GM19193 (cell line): ENCODE results near the gene PHF13.

Experiments
- POLR2A ChIP-seq: IDR thresholded peaks from 4 replicates; pipeline ENCODE4 v1.6.1; 2011; ENCODE audit not compliant: insufficient read depth, insufficient read length; ENCODE audit errors: extremely low read depth

PHF13 gene

DNA sequence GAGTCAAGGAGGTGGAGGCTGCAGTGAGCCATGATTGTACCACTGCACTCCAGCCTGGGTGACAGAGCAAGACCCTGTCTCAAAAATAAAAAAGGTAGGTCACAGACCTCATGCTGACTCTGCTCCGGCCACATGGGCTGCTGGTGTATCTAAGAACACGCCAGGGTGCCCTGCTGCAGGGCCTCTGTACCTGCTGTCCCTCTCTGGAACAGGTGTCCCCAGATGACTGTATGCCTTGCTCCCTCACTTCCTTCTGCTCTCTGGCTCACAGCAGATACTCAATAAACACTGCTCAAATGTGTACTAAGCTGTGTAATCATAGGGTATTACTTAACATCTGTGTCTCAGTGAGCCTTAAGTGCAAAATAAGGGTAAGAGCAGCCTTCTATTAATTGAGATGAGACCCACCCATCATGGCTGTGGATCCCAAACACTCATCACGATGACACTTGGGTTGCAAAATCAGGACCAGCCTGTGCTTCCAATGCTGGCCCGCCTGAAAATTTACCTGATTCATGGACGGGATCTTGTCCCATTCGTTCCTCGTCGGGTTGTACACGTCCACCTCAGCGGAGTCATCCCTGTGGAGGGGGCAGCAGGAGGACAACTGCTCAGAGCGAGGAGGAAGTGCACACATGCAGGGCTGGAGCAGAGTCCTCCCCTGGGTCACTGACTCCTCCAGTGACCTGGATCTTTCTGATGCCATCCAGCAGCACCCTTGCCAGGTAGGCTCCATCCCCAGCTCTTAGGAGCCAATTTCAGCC lies 18.4 kb upstream of the PHF13 start:
- no peak for TF ChIP-seq POLR2A

DNA sequence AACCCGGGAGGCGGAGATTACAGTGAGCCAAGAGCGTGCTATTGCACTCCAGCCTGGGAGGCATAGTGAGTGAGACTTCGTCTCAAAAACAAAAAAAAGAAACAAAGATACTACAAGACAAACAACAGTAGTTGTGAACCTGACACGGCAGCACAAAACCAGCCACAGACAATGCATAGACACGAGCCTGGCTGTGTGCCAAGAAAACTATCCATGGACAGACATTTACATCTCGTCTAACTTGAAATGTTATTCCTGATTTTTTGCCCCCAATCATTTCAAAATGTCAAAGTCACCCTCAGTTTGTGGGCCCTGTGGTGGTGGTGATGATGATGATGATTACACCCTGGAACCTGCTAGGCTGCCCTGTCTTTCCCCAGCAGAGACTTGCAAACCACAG lies 17.2 kb upstream of the PHF13 start:
- no peak for TF ChIP-seq POLR2A

DNA sequence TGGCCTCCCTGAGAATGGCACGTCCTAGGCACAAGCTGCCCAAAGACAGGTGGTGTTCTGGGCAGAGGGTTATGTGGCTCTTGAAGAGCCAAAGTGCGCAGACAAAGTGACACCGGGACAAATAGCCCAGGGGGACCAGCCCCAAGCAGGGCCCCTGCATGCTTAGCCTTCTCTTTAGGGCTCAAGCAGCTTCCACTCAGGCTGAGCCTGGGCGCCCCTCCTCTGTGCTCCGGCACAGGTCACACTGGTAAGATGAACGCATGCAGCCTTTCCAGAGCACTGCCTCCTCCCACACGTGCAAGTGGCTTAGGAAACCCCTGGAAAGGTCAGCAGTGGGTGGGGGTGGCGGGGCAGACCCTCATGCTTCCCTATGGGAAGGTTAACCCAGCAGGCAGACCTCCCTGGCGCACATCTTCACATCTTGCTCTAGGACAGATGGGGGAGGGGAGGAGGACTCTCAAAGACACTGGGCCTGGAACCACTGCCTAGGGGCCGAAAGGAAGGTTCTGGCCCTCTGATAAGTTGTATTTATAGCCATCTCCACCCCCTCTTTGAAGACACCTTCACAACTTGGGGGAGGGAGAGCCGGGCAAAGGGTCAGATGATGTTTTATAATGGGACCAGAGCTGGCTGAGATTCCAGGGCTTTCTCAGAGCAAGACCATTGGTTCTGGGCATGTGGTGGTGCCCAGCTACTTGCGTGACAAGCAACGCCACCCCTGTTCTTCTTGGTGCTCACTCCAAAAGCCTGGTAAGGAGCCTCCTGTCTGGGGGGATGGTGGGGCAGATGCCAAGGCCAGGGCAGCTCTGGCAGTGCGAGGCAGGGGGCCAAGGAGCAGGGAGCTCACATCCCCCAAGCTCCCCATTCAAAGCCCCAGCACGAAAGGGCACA lies 16.4 kb upstream of the PHF13 start:
- no peak for TF ChIP-seq POLR2A

DNA sequence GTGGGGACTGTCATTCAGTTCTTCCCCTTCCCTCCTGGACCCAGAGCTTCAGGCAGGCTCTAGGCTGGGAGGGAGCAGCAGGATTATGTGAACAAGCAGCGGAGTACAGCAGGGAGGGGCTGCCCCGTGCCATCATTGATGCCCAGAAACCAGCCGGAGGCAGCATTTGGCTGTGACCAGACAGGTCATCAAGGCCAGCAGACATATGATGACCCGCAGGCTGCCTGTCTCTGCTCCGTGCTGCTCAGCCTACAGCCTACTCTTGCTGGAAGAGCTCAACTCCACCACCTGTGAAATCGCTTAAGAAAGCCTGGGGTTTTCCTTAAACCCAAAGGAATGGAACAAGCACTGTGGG lies 15.8 kb upstream of the PHF13 start:
- no peak for TF ChIP-seq POLR2A

DNA sequence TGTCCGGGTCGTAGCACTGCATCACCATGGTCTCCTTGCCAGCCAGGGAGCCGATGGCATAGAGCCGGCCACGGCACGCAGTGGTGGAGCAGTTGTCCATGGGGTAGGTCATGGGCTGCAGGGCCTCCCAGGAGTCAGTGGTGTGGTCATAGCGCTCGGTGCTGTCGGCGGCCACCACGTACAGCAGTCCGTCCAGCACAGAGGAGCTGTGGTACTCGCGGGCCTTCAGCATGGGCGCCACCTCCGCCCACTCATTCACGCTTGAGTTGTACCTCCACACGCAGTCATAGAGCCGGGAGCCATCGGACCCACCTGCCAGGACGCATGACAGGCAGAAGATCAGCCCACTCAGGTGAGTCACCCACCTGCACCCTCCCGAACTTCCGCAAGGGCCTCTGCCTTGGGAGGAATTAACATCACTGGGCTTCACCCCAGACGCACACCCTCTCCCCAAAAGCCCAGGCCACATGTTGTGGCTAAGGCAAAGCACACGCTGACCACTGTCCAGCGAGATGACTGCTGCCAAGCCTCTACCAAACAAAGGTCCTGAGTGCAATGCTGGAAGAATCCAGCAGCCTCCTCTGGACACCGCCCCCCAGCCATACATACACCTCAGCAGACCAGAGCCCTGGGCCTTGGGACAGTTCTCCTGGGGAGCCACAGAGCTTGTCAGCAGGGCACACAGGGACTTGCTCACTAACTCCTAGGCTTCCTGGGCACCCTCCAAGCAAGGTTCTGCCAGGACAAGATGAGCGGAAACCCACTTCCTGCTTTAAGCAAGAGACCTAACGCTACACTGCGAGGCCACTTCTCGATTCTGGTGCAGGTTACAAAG lies 14.2 kb upstream of the PHF13 start:
- no peak for TF ChIP-seq POLR2A

DNA sequence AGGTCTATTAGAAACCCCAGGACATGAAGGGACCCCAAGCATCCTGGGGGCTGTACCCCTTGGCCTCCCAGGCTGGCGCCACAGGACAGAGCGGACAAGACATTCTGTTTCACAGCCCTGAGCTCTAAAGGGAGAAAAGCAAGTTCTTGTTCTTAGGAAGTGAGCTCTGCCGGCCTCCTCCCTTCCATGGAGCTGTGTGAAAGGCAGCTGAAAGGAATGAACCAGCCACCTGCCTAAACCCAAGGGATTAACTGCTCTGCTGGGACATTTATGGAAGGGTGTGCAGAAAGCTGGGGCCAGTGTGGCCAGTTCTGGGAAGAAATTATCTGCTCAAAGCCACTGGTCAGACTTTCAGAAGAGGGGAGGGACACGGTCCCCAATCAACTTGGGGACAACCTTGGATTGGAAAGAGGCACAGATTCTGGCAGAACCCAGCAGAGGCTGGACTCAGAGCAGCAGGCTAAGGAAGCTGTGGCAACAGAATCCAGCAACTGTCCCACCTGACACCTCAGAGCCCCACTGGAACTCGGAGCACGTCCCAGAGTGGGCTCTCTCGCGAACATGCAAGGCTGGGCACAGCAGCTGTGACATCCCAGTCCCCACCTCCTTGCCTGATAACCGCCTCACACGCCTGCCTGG lies 13.0 kb upstream of the PHF13 start:
- no peak for TF ChIP-seq POLR2A

DNA sequence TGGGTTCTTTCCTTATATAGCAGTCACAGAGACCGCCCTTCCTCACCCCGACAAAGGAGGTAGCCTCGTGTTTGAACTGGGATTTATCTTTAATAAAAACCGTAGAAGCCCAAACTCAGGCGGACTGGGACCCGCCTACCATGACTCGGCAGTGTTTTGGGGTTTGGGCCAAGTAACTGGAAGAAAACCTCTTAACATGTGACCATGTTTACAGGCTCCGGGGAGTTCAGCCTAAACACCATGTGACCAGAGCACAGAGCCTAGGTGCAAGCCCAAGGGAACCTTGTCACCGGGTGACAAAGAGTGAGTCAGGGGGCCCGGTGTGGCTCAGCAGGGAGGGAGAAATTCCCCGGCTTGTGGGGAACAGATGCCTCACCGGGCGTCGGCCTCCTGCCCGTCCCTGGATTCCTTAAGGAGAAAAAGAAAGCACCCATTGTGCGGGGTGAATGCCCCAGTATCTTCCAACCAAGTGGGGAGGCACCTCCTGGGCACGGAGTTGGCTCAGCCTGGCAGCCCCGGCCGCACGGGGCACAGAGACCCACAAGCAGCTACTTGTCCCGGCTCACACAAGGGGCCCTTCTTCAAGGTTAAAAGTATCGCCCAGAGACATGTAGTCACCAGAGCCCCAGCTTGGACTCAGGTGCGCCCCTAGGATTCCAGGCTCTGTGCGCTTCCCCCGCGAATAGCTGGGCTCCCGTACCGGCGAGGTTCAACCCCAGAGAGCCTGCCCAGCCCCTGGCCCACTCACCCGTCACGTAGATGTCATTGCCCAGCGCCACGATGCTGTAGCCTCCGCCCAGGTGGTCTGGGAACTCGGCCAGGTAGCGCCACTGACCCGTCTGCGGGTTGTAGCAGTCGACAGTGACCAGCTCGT lies 12.2 kb upstream of the PHF13 start:
- TF ChIP-seq POLR2A, result peak; percentile 3

DNA sequence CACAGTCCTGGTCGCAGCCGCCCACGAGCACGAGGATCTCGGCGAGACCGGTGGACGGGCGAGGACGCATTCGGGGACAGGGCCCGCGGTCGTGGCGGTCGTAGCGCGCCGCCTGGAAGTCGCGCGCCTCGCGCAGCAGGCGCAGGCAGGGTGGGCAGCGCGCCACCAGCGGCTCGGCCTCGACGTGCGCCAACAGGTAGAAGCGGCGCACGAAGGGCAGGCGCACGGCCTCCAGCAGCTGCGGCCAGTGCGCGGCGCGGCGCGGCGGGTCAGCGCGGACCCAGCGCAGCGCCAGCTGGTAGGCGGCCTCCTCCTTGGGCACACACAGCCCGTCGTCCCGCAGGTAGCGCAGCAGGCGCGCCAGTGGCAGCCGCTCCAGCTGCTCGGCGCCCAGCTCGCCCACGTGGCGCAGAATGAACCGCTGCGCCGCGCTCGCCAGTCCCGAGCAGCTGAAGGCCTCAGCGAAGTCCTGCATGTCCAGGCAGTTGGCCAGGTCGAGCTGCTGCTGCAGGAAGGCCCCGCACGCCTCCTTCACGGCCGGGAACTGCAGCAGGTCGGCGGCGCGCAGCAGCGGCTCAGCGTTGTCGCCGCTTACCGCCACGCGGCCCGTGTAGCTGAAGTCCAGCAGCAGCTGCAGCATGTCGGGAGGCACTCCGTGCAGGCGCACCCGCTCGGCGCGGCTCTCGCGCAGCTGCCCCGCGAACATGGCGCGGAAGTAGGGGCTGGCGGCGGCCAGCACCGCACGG lies 11.4 kb upstream of the PHF13 start:
- no peak for TF ChIP-seq POLR2A

DNA sequence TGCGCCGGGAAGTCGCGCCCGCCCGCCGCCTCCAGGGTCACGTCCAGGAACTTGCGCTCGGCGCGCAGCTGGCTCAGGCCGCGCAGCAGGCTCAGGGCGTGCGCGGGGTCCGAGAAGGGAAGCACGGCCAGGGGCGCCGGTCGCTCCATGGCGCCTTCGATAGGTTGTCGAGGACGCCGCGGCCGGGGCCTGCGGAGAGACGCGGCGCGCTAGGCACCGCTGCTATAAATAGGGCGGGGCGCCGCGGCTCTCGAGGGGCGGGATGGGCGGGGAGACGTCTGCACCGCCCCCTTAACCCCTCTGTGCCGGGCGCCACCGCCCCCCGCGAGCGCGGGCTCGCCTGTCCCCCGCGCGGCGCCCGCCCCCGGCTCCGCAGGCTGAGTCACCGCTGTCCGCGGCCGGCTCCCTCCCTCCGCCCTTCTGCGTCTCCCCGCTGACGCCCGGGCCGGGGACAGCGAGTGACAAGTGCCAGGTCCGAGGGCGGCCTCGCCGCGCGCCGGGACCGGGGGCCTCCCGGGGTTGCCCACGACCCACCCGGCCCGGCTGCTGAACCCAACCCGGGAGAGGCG lies 10.8 kb upstream of the PHF13 start, which contains the start of gene KLHL21:
TSS of gene KLHL21 (minus strand) at position 201 of the 569 bp plus-strand sequence. CDS start at position 149, 52 bp downstream.
- TF ChIP-seq POLR2A, result peak; percentile 91

DNA sequence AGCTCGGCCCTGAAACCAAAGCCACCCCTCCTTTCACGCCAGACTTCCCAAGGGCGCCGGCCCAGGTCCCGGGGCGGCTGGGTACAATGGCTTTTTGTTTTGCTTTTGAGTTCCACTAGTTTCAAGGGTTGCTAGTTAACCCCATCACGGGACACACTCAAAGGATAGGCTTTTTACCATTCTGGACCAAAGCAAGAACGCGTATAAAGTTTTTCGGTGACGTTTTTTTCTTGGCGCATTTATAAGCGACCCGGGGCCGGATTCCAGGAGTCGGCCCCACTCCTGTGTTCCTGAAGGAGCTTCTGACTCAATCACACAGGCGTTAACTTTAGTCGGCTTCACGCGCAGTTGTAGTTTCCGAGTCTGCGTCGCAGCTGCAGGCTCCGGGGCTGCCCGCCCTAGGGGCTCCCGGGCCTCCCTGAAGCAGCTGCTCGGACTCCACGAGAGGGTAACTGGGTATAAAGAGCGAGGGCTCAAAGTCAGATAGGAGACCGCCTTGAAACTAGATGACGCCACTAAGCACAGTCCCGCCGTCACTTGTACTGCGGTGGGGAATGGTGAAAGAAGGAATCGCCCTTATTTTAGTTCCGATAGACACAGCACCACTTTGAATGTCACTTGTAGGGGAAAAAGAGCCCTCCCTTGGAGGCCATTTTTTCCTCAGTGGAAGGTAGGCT lies 10.2 kb upstream of the PHF13 start:
- peak; percentile 37 for TF ChIP-seq POLR2A

DNA sequence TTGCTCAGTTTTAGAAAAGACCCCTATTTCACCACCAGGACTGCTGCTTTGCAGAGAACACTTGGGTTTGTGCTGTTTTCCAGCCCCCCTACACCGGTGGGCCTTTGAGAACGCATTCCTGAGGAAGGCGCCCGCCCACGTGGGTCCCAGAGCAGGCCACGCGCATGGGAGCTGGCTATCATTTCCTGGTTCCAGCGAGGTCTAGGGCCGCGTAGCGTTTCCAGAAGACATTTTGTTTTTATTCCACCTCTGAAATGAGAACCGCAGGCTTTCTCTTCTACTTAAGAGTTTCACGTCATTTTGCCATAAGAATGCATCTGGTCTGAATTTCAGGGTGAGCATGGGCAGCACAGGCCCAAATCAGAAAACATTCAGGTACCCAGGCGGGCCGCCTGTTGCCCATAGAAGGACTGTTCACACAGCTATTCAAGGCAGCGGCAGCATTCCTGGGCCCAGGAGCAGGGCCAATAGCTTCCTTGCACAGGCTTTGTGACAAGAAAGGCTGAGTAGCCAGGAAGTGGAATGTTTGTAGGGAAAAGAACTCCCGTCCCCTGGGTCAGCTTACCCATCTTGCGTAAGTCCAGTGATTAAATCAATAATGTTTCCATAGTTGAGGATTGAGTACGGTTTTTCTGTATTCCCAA lies 9.5 kb upstream of the PHF13 start:
- TF ChIP-seq POLR2A, result no peak
